Karpas-422 (cell line): ENCODE data around the gene APOBEC3H. TPM values are rescaled to one million over a fixed set of nuclear protein-coding genes. Genes with fewer than 3 reads are reported as not detected.
"Not testable (repeated sequence)": the region's sequence is repeated elsewhere in the genome, so short reads cannot be mapped to it uniquely, and the experiment has no call there.

Experiments
- DNase-seq: peaks from one replicate; pipeline ENCODE4 v3.0.0-alpha.2; 2015
- H2AFZ ChIP-seq: fragments of 200-600 bp; sonication (generic); 2 replicates; pipeline ENCODE4 v1.6.1; 2014; ENCODE audit warnings: antibody characterized with exemption, low read length, mixed read lengths
- H3K27ac ChIP-seq: fragments of 200-600 bp; sonication (generic); 2 replicates; pipeline ENCODE4 v1.5.1; 2014; ENCODE audit warnings: mild to moderate bottlenecking, low read length, moderate library complexity
- H3K27me3 ChIP-seq: fragments of 200-600 bp; sonication (generic); 2 replicates; pipeline ENCODE4 v1.6.1; 2014; ENCODE audit warnings: low read length, mixed read lengths
- H3K36me3 ChIP-seq: fragments of 200-600 bp; sonication (generic); 2 replicates; pipeline ENCODE4 v1.6.1; 2014; ENCODE audit warnings: low read length, mixed read lengths; ENCODE audit not compliant: insufficient read depth
- H3K4me1 ChIP-seq: fragments of 200-600 bp; sonication (generic); 2 replicates; pipeline ENCODE4 v1.6.1; 2014; ENCODE audit warnings: mild to moderate bottlenecking, low read length, mixed read lengths
- H3K4me2 ChIP-seq: fragments of 200-600 bp; sonication (generic); 2 replicates; pipeline ENCODE4 v1.6.1; 2014; ENCODE audit warnings: low read length, low read depth, mild to moderate bottlenecking; ENCODE audit not compliant: poor library complexity, severe bottlenecking
- H3K4me3 ChIP-seq: fragments of 200-600 bp; sonication (generic); 2 replicates; pipeline ENCODE4 v1.5.1; 2014; ENCODE audit warnings: mild to moderate bottlenecking, antibody characterized with exemption, low read length, mixed read lengths
- H3K79me2 ChIP-seq: fragments of 200-600 bp; sonication (generic); 2 replicates; pipeline ENCODE4 v1.6.1; 2014; ENCODE audit warnings: mild to moderate bottlenecking, low read length, mixed read lengths
- H3K9ac ChIP-seq: fragments of 200-600 bp; sonication (generic); 2 replicates; pipeline ENCODE4 v1.6.0; 2014; ENCODE audit warnings: low read length
- H3K9me2 ChIP-seq: fragments of 200-600 bp; sonication (generic), shearing (Covaris generic); replicated peaks from 2 replicates; pipeline ENCODE4 v1.6.0; 2014; ENCODE audit warnings: mild to moderate bottlenecking, low read length, moderate library complexity; ENCODE audit not compliant: insufficient read depth
- H3K9me3 ChIP-seq: fragments of 300-700, 200-600 bp; sonication (generic); 2 replicates; pipeline ENCODE4 v1.6.1; 2014; ENCODE audit warnings: low read length, mixed read lengths
- H4K20me1 ChIP-seq: fragments of 200-600 bp; sonication (generic); 2 replicates; pipeline ENCODE4 v1.6.1; 2014; ENCODE audit warnings: mild to moderate bottlenecking, antibody characterized with exemption, low read length, low read depth; ENCODE audit not compliant: insufficient read depth
- total RNA-seq: library from RNA; depleted of rRNA; stranded (reverse); fragments of >200 nt; shearing (Covaris generic); gene quantifications from 2 replicates; pipeline ENCODE4 v1.2.3, GENCODE V29; 2014; ENCODE audit warnings: low replicate concordance; rRNA removed

The APOBEC3H gene
- total RNA-seq = not detected in 2 replicates

GRCh38 chr22:39097098-39098020 is at the start of gene APOBEC3H:
TSS of gene APOBEC3H (plus strand) at chr22:39097244. CDS start at chr22:39100279, 3,035 bp downstream.
- Histone ChIP-seq H3K27me3 (no peaks in the 10 kb centered on the region), H2AFZ (no peak within 1 kb of the TSS), H3K27ac (no peak within 1 kb of the TSS), H3K36me3 (no peaks in the 10 kb centered on the region), H3K9ac (no peak within 1 kb of the TSS), H3K9me2 (no peaks in the 10 kb centered on the region), H4K20me1 (no peaks in the 10 kb centered on the region), H3K4me1 (no peaks in the 10 kb centered on the region), H3K9me3 (no peaks in the 10 kb centered on the region), H3K4me3 (no peak within 1 kb of the TSS), H3K4me2 (no peak within 1 kb of the TSS), H3K79me2 (no peaks in the 10 kb centered on the region)
- DNase-seq = no peak

GRCh38 chr22:39049486-39049885 is 47.6 kb upstream of the APOBEC3H start:
- H3K4me2 ChIP-seq, DNase-seq, H3K9ac ChIP-seq, H3K9me2 ChIP-seq, H3K9me3 ChIP-seq, H3K79me2 ChIP-seq, H3K27ac ChIP-seq, H3K4me1 ChIP-seq, H3K36me3 ChIP-seq, H4K20me1 ChIP-seq, H3K27me3 ChIP-seq, H3K4me3 ChIP-seq, H2AFZ ChIP-seq: not testable (repeated sequence)

GRCh38 chr22:39051844-39052495 is 45.1 kb upstream of the APOBEC3H start:
- not testable (repeated sequence) for H3K4me1 ChIP-seq, H3K9me2 ChIP-seq, H3K4me2 ChIP-seq, H3K4me3 ChIP-seq, H3K27ac ChIP-seq, H2AFZ ChIP-seq, H3K36me3 ChIP-seq, H3K9me3 ChIP-seq, H3K9ac ChIP-seq, H3K79me2 ChIP-seq, H4K20me1 ChIP-seq, DNase-seq, H3K27me3 ChIP-seq

GRCh38 chr22:39055658-39056057 is 41.4 kb upstream of the APOBEC3H start:
- DNase-seq = no peak
- Histone ChIP-seq H3K4me3 (no peak overlapping the region), H3K9ac (no peak overlapping the region), H3K9me2 (no peaks in the 10 kb centered on the region), H3K36me3 (no peaks in the 10 kb centered on the region), H4K20me1 (no peaks in the 10 kb centered on the region), H2AFZ (no peak overlapping the region), H3K4me2 (no peak overlapping the region), H3K27ac (no peak overlapping the region), H3K9me3 (no peaks in the 10 kb centered on the region), H3K4me1 (no peaks in the 10 kb centered on the region), H3K27me3 (no peaks in the 10 kb centered on the region), H3K79me2 (no peaks in the 10 kb centered on the region)

GRCh38 chr22:39061290-39061689 is 35.8 kb upstream of the APOBEC3H start:
- not testable (repeated sequence) for H3K4me1 ChIP-seq, H3K9me2 ChIP-seq, H3K9me3 ChIP-seq, H3K9ac ChIP-seq, DNase-seq, H2AFZ ChIP-seq, H3K27me3 ChIP-seq, H4K20me1 ChIP-seq, H3K4me2 ChIP-seq, H3K4me3 ChIP-seq, H3K36me3 ChIP-seq, H3K27ac ChIP-seq, H3K79me2 ChIP-seq

GRCh38 chr22:39061951-39062350 is 35.1 kb upstream of the APOBEC3H start:
- not testable (repeated sequence) for H3K27me3 ChIP-seq, H3K27ac ChIP-seq, H3K9me2 ChIP-seq, H3K9me3 ChIP-seq, H2AFZ ChIP-seq, H3K79me2 ChIP-seq, H3K4me1 ChIP-seq, DNase-seq, H3K36me3 ChIP-seq, H3K9ac ChIP-seq, H4K20me1 ChIP-seq, H3K4me3 ChIP-seq, H3K4me2 ChIP-seq

GRCh38 chr22:39063904-39064303 is 33.1 kb upstream of the APOBEC3H start:
- H3K4me2 ChIP-seq, H3K27me3 ChIP-seq, H3K27ac ChIP-seq, H3K9me3 ChIP-seq, H3K36me3 ChIP-seq, DNase-seq, H3K79me2 ChIP-seq, H4K20me1 ChIP-seq, H3K9ac ChIP-seq, H3K9me2 ChIP-seq, H3K4me1 ChIP-seq, H3K4me3 ChIP-seq, H2AFZ ChIP-seq: not testable (repeated sequence)

GRCh38 chr22:39066442-39067276 is 30.4 kb upstream of the APOBEC3H start:
- not testable (repeated sequence) for H3K4me2 ChIP-seq, H4K20me1 ChIP-seq, H3K9me3 ChIP-seq, H3K4me3 ChIP-seq, DNase-seq, H3K27ac ChIP-seq, H2AFZ ChIP-seq, H3K9ac ChIP-seq, H3K27me3 ChIP-seq, H3K9me2 ChIP-seq, H3K79me2 ChIP-seq, H3K36me3 ChIP-seq, H3K4me1 ChIP-seq
